Endothelial cell of umbilical vein (primary cell): Measurements from ENCODE around the gene NEK8. TPM values are rescaled to one million over a fixed set of nuclear protein-coding genes. Genes with fewer than 3 reads are reported as not detected.

Source experiments
- BruUV-seq: library from RNA; stranded (reverse); fragments of 400-500 nt; replicated peaks from 2 replicates; lab custom pipeline; 2021; lab: Mats Ljungman, UMichigan
- CTCF ChIA-PET: fragments of 300-600, 350-600 bp; sonication (Branson Sonifier 250); formaldehyde crosslinking; loops from one replicate; lab custom pipeline; 2021; ENCODE audit warnings: antibody characterized with exemption, inconsistent platforms; lab: Charles Lee
- POLR2A ChIA-PET: fragments of 300-600, 350-600 bp; sonication (Branson Sonifier 250); formaldehyde crosslinking; loops from one replicate; lab custom pipeline; 2021; ENCODE audit warnings: antibody characterized with exemption, inconsistent platforms; lab: Charles Lee
- DNase-seq: peaks from one replicate; pipeline ENCODE4 v3.0.0-alpha.2; 2011; ENCODE audit warnings: low read depth, low spot score
- FAIRE-seq: peaks from 2 replicates; lab custom pipeline; 2011; peaks lifted over from hg19 to GRCh38; lab: Jason Lieb, UNC
- H2AFZ ChIP-seq: 2 replicates; pipeline ENCODE4 v1.6.0; 2012; ENCODE audit warnings: low read depth, low read length, control low read depth, inconsistent platforms
- H3K27ac ChIP-seq: 2 replicates; pipeline ENCODE4 v1.5.1; 2011; ENCODE audit warnings: low read depth, mild to moderate bottlenecking, control low read depth, low read length, moderate library complexity; ENCODE audit not compliant: insufficient read depth
- H3K27me3 ChIP-seq, 2 experiments: 2 replicates each; pipeline versions ENCODE4 v1.6.0 to v1.6.1; 2011; ENCODE audit warnings: low read length in 2 of 2, mixed read lengths in 1 of 2; ENCODE audit not compliant: control insufficient read depth in 2 of 2, insufficient read depth in 2 of 2
- H3K36me3 ChIP-seq, 2 experiments: 2 replicates in 1 of 2; 3 replicates in 1 of 2; pipeline ENCODE4 v1.5.1; 2011; ENCODE audit warnings: low read length in 2 of 2, mild to moderate bottlenecking in 1 of 2, moderate library complexity in 1 of 2; ENCODE audit not compliant: control insufficient read depth in 2 of 2, insufficient read depth in 2 of 2; ENCODE audit errors: extremely low read depth in 1 of 2
- H3K4me1 ChIP-seq: 3 replicates; pipeline ENCODE4 v1.5.1; 2011; ENCODE audit warnings: mild to moderate bottlenecking, low read length; ENCODE audit not compliant: control insufficient read depth, insufficient read depth; ENCODE audit errors: extremely low read depth
- H3K4me2 ChIP-seq: 2 replicates; pipeline ENCODE4 v1.6.1; 2011; ENCODE audit warnings: low read length, control low read depth, mixed read lengths; ENCODE audit not compliant: insufficient read depth
- H3K4me3 ChIP-seq, 3 experiments: fragments of 200-600 bp in 1 of 3; sonication (generic), shearing (Covaris generic) in 1 of 3; replicated peaks in 1 of 3; 2 replicates each; pipeline ENCODE4 v1.5.1; 2011 to 2016; ENCODE audit warnings: control low read depth in 3 of 3, low read length in 3 of 3, mild to moderate bottlenecking in 2 of 3, inconsistent platforms in 1 of 3, low read depth in 1 of 3, moderate library complexity in 1 of 3; ENCODE audit not compliant: insufficient read depth in 1 of 3
- H3K79me2 ChIP-seq: 2 replicates; pipeline ENCODE4 v1.6.0; 2012; ENCODE audit warnings: low read length, inconsistent platforms; ENCODE audit not compliant: control insufficient read depth, insufficient read depth
- H3K9ac ChIP-seq: replicated peaks from 2 replicates; pipeline ENCODE3; 2011; ENCODE audit warnings: low read length, control low read depth; ENCODE audit not compliant: insufficient read depth; ENCODE audit errors: extremely low read depth
- H3K9me1 ChIP-seq: replicated peaks from 3 replicates; pipeline ENCODE4 v1.6.0; 2011; ENCODE audit warnings: mild to moderate bottlenecking, low read length; ENCODE audit not compliant: control insufficient read depth, insufficient read depth; ENCODE audit errors: extremely low read depth
- H3K9me3 ChIP-seq: replicated peaks from 2 replicates; pipeline ENCODE4 v1.5.1; 2012; ENCODE audit warnings: low read length, inconsistent platforms; ENCODE audit not compliant: control insufficient read depth, insufficient read depth
- H4K20me1 ChIP-seq: replicated peaks from 2 replicates; pipeline ENCODE3; 2011; ENCODE audit warnings: mild to moderate bottlenecking, low read length; ENCODE audit not compliant: control insufficient read depth, insufficient read depth; ENCODE audit errors: extremely low read depth
- EZH2 ChIP-seq: IDR thresholded peaks from 2 replicates; pipeline ENCODE4 v1.6.1; 2012; ENCODE audit warnings: borderline replicate concordance, low read depth, mild to moderate bottlenecking, moderate library complexity, low read length, inconsistent platforms; ENCODE audit not compliant: severe bottlenecking
- FOS ChIP-seq: IDR thresholded peaks from 2 replicates; pipeline ENCODE4 v1.6.1; 2011; ENCODE audit warnings: mild to moderate bottlenecking, low read length, moderate library complexity, borderline replicate concordance; ENCODE audit not compliant: insufficient read depth
- GATA2 ChIP-seq: IDR thresholded peaks from 2 replicates; pipeline ENCODE4 v1.7.0; 2011; ENCODE audit warnings: low read depth, mild to moderate bottlenecking, moderate library complexity, mixed read lengths, low read length; ENCODE audit not compliant: insufficient read length, insufficient read depth
- JUN ChIP-seq: IDR thresholded peaks from 2 replicates; pipeline ENCODE4 v1.6.1; 2011; ENCODE audit warnings: borderline replicate concordance, low read depth; ENCODE audit not compliant: insufficient read length, insufficient read depth
- MYC ChIP-seq: IDR thresholded peaks from one replicate; pipeline ENCODE4 v1.6.1; 2011; ENCODE audit warnings: mild to moderate bottlenecking, low read depth, low read length
- POLR2A ChIP-seq: IDR thresholded peaks from 2 replicates; pipeline ENCODE4 v1.6.1; 2012; ENCODE audit warnings: low read depth, mild to moderate bottlenecking, control low read depth, low read length
- POLR2AphosphoS5 ChIP-seq: IDR thresholded peaks from 2 replicates; pipeline ENCODE4 v1.6.1; 2012; ENCODE audit warnings: low read depth, mild to moderate bottlenecking, control low read depth, low read length, moderate library complexity; ENCODE audit not compliant: insufficient read depth
- dilution Hi-C: fragments of 300-500 bp; cut with MboI; formaldehyde crosslinking; loops from one replicate; pipeline ENCODE4 v1.15.0; 2019; ENCODE audit warnings: low sequenced_read_pairs; ENCODE audit not compliant: extremely low pct_ligation_motif_present
- intact Hi-C: fragments of 100-400 bp; cut with micrococcal nuclease; formaldehyde crosslinking; loops from one replicate; pipeline ENCODE4 v1.10.0; 2022
- polyA plus RNA-seq, 4 experiments: library from polyadenylated mRNA; depleted of rRNA in 3 of 4; stranded (reverse) in 3 of 4; unstranded in 1 of 4; fragments of >200 nt; gene quantifications; 2 replicates each; pipeline versions ENCODE4 v1.2.1 to v1.2.3, GENCODE V29; 2011 to 2012; ENCODE audit warnings: missing spikeins in 1 of 4
- total RNA-seq: library from RNA; stranded (reverse); gene quantifications from 2 replicates; pipeline ENCODE4 v1.2.3, GENCODE V29; 2021
- TF ChIP-seq, protein P1 (sequence below): IDR thresholded peaks from 2 replicates; pipeline ENCODE4 v1.6.1; 2011; ENCODE audit not compliant: insufficient read depth, insufficient read length
- TF ChIP-seq, protein P2 (sequence below), 2 donors: IDR thresholded peaks; 1 replicate in 1 of 2; 2 replicates in 1 of 2; pipeline ENCODE4 v1.5.1; 2011; ENCODE audit warnings: low read length in 2 of 2, mild to moderate bottlenecking in 2 of 2, moderate library complexity in 2 of 2, control low read depth in 1 of 2, inconsistent platforms in 1 of 2, low read depth in 1 of 2; ENCODE audit not compliant: insufficient read depth in 1 of 2; ENCODE audit errors: extremely low read depth in 1 of 2

Gene NEK8
- total and polyA plus RNA-seq, 2 donors (not counting 3 experiments of a cell fraction or from before 2014, with no cell fraction given): 3.1 to 3.2 TPM

DNA sequence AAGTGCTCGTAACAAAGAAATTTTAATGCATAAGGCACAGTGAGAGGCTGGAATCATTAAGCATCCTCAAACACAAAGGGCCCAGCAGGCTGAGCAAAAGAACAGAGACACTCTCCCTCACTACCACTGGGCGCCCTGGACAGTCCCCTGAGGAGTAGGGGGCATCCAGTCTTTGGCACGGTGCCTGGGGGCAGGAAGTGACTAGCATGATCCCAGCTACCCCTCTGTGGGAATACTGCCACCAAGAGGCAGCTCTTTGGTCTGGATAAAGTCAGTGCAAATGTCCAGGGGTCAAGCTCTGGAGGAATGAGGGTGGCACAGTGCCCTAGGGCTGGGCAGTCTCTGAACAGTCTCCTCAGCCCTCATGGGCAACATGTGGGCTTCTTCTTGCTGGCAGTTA is 14.3 kb upstream of the NEK8 start:
- Histone ChIP-seq H3K4me1 (peaks cover 24% of the 10 kb centered on the region), H2AFZ (no peak overlapping the region), H3K9me1 (no peaks in the 10 kb centered on the region), H3K9ac (no peak overlapping the region), H3K27me3 (no peaks in the 10 kb centered on the region), H4K20me1 (no peaks in the 10 kb centered on the region), H3K9me3 (no peaks in the 10 kb centered on the region), H3K4me2 (no peak overlapping the region), H3K27ac (no peak overlapping the region), H3K79me2 (peaks cover 6% of the 10 kb centered on the region), H3K4me3 (no peak overlapping the region), H3K36me3 (peaks cover 0 to 11% of the 10 kb centered on the region in 2 experiments)
- no peak for DNase-seq
- FAIRE-seq: no peak
- no peak for TF ChIP-seq EZH2
- TF ChIP-seq, protein P1, sequence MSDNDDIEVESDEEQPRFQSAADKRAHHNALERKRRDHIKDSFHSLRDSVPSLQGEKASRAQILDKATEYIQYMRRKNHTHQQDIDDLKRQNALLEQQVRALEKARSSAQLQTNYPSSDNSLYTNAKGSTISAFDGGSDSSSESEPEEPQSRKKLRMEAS: no peak
- TF ChIP-seq FOS: no peak
- no peak for TF ChIP-seq POLR2AphosphoS5
- no peak for TF ChIP-seq GATA2
- no peak for TF ChIP-seq MYC
- no peak for TF ChIP-seq JUN
- CTCF ChIA-PET: interaction anchor here (5.2 kb wide), 1 partner anchor 12 kb away, joined by 21 read pairs; the partner anchor contains the start of gene TLCD1
- POLR2A ChIA-PET: no interaction called here
- intact Hi-C loops (loop anchor here (5.0 kb wide), 1 partner anchor 52 kb away; the partner anchor contains the start of genes SDF2 and SUPT6H), dilution Hi-C loops (no loop called here)
- no TSS peak for BruUV-seq

DNA sequence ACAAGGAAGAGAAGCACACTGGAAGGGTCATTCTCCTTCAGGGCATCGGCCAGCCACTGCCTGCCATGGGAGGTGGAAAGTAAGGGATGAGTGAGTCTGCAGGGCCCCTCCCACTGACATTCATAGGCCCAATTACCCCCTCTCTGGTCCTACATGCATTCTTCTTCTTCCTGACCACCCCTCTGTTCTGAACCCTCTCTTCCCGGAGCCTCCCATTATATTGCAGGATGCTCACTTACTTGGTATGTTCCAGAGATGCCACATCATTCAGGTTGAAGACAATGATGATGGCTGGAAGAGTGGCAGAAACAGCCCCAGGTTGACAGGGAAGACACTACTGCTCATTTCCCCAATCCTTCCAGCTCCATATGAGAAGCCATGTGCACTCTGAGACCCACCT is 13.4 kb upstream of the NEK8 start:
- H4K20me1 ChIP-seq: no peaks in the 10 kb centered on the region
- no peaks in the 10 kb centered on the region for H3K9me1 ChIP-seq
- peaks cover 24% of the 10 kb centered on the region for H3K4me1 ChIP-seq
- H3K4me3 ChIP-seq: no peak overlapping the region
- FAIRE-seq (no peak), DNase-seq (no peak)
- CTCF ChIA-PET: interaction anchor here (1.3 kb wide), 1 partner anchor 35 kb away, joined by 3 read pairs; no protein-coding TSS in a partner anchor
- peaks cover 0 to 11% of the 10 kb centered on the region in 2 experiments for H3K36me3 ChIP-seq
- H3K4me2 ChIP-seq: no peak overlapping the region
- BruUV-seq: no TSS peak
- H3K79me2 ChIP-seq: peaks cover 10% of the 10 kb centered on the region
- no peak overlapping the region for H3K9ac ChIP-seq
- H2AFZ ChIP-seq: no peak overlapping the region
- H3K27me3 ChIP-seq: no peaks in the 10 kb centered on the region
- intact Hi-C loops (loop anchor here (5.0 kb wide), 2 partner anchors 68 to 97 kb away; partner anchors contain the start of gene BLTP2), dilution Hi-C loops (no loop called here)
- TF ChIP-seq JUN: no peak
- no peak for TF ChIP-seq EZH2
- TF ChIP-seq, protein P2, sequence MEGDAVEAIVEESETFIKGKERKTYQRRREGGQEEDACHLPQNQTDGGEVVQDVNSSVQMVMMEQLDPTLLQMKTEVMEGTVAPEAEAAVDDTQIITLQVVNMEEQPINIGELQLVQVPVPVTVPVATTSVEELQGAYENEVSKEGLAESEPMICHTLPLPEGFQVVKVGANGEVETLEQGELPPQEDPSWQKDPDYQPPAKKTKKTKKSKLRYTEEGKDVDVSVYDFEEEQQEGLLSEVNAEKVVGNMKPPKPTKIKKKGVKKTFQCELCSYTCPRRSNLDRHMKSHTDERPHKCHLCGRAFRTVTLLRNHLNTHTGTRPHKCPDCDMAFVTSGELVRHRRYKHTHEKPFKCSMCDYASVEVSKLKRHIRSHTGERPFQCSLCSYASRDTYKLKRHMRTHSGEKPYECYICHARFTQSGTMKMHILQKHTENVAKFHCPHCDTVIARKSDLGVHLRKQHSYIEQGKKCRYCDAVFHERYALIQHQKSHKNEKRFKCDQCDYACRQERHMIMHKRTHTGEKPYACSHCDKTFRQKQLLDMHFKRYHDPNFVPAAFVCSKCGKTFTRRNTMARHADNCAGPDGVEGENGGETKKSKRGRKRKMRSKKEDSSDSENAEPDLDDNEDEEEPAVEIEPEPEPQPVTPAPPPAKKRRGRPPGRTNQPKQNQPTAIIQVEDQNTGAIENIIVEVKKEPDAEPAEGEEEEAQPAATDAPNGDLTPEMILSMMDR (IDR thresholded peaks at IDR 0.05; ENCODE audit: extremely low read depth in 1 of 2, insufficient read depth in 1 of 2, low read depth in 1 of 2, low read length in 2 of 2): no peak
- no peak for TF ChIP-seq FOS
- no peak for TF ChIP-seq POLR2AphosphoS5
- no peak for TF ChIP-seq POLR2A
- no peak overlapping the region for H3K27ac ChIP-seq
- H3K9me3 ChIP-seq: no peaks in the 10 kb centered on the region
- POLR2A ChIA-PET: no interaction called here
